22Rv1 (cell line): ENCODE measurements around the gene VIM.

Experiments used
- CTCF ChIP-seq: fragments of 450-650 bp; IDR thresholded peaks from 2 replicates; pipeline ENCODE4 v1.5.1; 2017; ENCODE audit warnings: mild to moderate bottlenecking
- ZFX ChIP-seq: fragments of 450-650 bp; IDR thresholded peaks from 2 replicates; pipeline ENCODE4 v1.6.1; 2017; ENCODE audit warnings: antibody characterized with exemption, borderline replicate concordance

- TF ChIP-seq CTCF (no peak), ZFX (no peak)
Observed at GRCh38 chr10:17214526-17214925, 13.5 kb upstream of the VIM start.
